ENCODE measurements around the gene NT5C3A. TPM values are rescaled to one million over a fixed set of nuclear protein-coding genes. Genes with fewer than 3 reads are reported as not detected.
"Not testable (repeated sequence)": the region's sequence is repeated elsewhere in the genome, so short reads cannot be mapped to it uniquely, and the experiment has no call there.

NT5C3A gene
- total and polyA plus RNA-seq, 11 donors: 13.1 to 32.2 (median 19.2) TPM

DNA sequence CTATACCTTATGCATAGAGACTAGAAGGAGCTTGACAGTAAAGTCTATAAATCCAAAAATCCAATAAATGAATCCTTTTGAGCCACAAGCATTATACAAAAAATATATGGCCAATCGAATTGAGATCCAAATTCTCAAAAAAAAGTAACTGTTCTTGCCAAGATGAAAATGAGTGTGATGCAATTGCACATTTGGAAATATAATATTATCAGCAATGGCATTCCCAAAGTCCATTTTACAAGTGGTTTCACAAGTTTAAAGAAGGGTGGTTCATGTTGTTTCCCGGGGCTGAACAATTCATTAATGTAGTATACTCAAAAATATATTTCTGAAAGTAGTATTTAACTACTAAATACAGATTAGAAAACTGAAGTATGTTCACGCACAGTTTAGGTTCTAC lies 39.3 kb upstream of the NT5C3A start:
- no peak overlapping the region for H3K27ac ChIP-seq
- no peak for DNase-seq
- TF ChIP-seq, protein P1, sequence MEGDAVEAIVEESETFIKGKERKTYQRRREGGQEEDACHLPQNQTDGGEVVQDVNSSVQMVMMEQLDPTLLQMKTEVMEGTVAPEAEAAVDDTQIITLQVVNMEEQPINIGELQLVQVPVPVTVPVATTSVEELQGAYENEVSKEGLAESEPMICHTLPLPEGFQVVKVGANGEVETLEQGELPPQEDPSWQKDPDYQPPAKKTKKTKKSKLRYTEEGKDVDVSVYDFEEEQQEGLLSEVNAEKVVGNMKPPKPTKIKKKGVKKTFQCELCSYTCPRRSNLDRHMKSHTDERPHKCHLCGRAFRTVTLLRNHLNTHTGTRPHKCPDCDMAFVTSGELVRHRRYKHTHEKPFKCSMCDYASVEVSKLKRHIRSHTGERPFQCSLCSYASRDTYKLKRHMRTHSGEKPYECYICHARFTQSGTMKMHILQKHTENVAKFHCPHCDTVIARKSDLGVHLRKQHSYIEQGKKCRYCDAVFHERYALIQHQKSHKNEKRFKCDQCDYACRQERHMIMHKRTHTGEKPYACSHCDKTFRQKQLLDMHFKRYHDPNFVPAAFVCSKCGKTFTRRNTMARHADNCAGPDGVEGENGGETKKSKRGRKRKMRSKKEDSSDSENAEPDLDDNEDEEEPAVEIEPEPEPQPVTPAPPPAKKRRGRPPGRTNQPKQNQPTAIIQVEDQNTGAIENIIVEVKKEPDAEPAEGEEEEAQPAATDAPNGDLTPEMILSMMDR (IDR thresholded peaks at IDR 0.05): no peak
- TF ChIP-seq POLR2A (IDR thresholded peaks at IDR 0.05): no peak

DNA sequence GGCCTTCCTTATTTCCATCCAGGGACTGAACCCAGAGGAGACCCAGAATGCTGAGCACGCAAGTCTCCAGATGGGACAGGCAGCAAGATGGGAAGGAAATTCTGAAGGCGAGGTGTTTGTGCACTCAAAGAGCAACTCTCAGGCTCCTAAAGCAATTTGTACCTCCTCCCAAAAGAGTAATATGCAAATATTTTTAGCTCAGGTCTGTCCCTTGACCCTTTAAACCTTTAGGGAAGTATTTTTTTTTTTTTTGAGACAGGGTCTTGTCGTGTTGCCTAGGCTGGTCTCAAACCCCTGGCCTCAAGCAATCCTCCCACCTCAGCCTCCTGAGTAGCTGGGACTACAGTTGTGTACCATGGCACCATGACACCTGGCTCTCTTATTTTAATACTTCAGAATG lies 38.2 kb upstream of the NT5C3A start:
- DNase-seq (no peak), ATAC-seq (no peak)
- intact Hi-C loops (cut with DNase I): loop anchor here in 4 of 10 donors (5.0 to 10.0 kb wide), 4 partner anchors 38 to 336 kb away; partner anchors contain the start of gene NT5C3A (in 1 of the 4)
- peaks cover 0 to 79% (median 65%) of the 10 kb centered on the region in 9 donors for H3K36me3 ChIP-seq
- no peaks in the 10 kb centered on the region for H3K27me3 ChIP-seq
- TF ChIP-seq POLR2A (IDR thresholded peaks at IDR 0.05): no peak
- TF ChIP-seq, protein P1 (IDR thresholded peaks at IDR 0.05): no peak
- no peak overlapping the region for H3K27ac ChIP-seq
- H3K9me3 ChIP-seq: no peaks in the 10 kb centered on the region
- no peak overlapping the region for H3K4me3 ChIP-seq
- H3K4me1 ChIP-seq: peaks cover 0 to 32% (median 7%) of the 10 kb centered on the region in 12 donors
- 85 to 94% (median 87%) methylated on average over 3 of the region's 3 CpGs for WGBS, 4 donors

More for the DNA sequence above, 39.3 kb upstream of the NT5C3A start:
- peaks cover 0 to 44% (median 16%) of the 10 kb centered on the region in 12 donors for H3K4me1 ChIP-seq
- 80 to 90% (median 89%) methylated on average over 3 of the region's 3 CpGs for WGBS, 4 donors
- intact Hi-C loops (cut with DNase I): loop anchor here in 4 of 10 donors (5.0 to 10.0 kb wide), 4 partner anchors 40 to 337 kb away; partner anchors contain the start of gene NT5C3A (in 1 of the 4)
- no peaks in the 10 kb centered on the region for H3K9me3 ChIP-seq
- no peak overlapping the region for H3K4me3 ChIP-seq
- peaks cover 0 to 67% (median 54%) of the 10 kb centered on the region in 9 donors for H3K36me3 ChIP-seq
- no peaks in the 10 kb centered on the region for H3K27me3 ChIP-seq
- no peak for ATAC-seq

DNA sequence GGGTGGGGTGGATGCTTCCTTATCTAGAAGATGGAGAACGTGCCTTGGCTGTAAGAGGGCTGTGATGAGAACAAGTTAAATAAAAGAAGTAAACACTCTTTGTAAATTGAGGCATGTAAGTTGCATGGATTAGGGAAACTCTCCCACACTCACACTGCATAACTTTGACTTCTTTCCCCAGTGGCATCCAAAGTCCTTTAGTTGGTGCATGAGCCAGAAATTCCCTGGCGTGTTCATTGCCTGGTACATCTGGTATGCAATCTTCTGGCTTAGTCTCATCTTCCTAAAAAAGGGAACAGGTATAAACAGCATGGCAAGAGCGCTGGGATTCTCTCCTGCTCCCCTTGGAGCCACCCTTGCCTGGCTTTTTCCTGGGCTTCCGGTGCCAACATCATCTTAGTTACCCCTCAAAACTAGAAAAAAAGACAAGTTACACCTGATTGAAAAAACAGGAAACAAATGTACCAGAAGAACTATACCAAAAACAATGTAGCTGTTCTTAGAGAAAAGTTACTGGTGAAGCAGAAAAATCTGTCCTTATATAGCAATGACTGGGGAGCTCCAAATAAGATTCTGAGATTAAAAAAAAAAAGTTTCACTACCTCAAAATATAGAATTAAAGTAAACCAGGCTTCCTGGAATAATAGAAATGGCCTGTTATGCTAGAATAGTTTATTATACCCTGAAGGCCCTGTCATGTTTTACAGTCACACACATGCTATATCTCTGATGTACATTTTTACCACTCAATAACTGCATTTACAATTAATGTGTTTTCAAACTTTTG lies 36.8 kb upstream of the NT5C3A start:
- no peak overlapping the region for H3K4me3 ChIP-seq
- peaks cover 0 to 18% (median 2%) of the 10 kb centered on the region in 12 donors for H3K4me1 ChIP-seq
- intact Hi-C loops (cut with DNase I): no loop called here
- DNase-seq (peak in 1 of 5 donors; percentile 28), ATAC-seq (peak; percentile 33 to 85 (median 74))
- H3K9me3 ChIP-seq: no peaks in the 10 kb centered on the region
- H3K27me3 ChIP-seq: no peaks in the 10 kb centered on the region
- peaks cover 0 to 93% (median 78%) of the 10 kb centered on the region in 9 donors for H3K36me3 ChIP-seq
- 39 to 64% (median 42%) methylated on average over 4 of the region's 4 CpGs for WGBS, 4 donors
- H3K27ac ChIP-seq: peak overlapping the region in 5 of 12 donors; percentile 44 to 64 (median 57)
- no peak for TF ChIP-seq POLR2A (IDR thresholded peaks at IDR 0.05)
- TF ChIP-seq, protein P1 (IDR thresholded peaks at IDR 0.05): no peak

DNA sequence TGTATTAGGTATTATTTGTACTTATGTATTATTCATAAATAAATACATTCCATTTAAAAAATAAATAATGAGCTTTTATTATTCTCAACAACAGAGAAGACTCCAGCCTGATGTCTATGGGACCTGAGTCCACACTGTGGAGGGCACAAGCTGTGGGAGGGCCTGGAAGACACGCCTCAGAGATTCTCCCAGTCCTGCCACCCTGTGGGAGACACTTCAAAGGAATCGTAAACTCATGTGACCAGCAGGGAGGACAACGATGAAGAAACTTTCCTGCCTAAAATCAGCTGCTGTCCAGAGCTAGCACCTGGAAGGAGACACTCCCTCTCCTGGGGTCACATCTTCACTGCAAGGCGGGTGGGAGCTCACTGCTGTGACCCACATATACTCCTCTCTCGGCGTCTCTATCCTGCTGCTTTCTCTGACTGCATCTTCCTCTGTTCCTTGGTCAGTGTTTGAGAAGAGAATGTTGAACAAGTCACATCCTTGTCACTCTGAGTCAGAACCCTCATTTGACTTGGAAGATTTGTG lies 32.2 kb upstream of the NT5C3A start:
- ATAC-seq; H3K4me3 ChIP-seq; H3K27me3 ChIP-seq; H3K27ac ChIP-seq; intact Hi-C loops (cut with DNase I); DNase-seq; H3K9me3 ChIP-seq: not testable (repeated sequence)
- Histone ChIP-seq H3K4me1 (peaks cover 0 to 18% (median 2%) of the 10 kb centered on the region in 12 donors), H3K36me3 (peaks cover 0 to 72% (median 60%) of the 10 kb centered on the region in 9 donors)
- 64 to 89% (median 74%) methylated on average over 3 to 6 of the region's 6 CpGs for WGBS, 4 donors
